SK-N-SH (cell line): ENCODE measurements around the gene UBE4B. TPM values are rescaled to one million over a fixed set of nuclear protein-coding genes. Genes with fewer than 3 reads are reported as not detected.

Source experiments
- CTCF ChIA-PET: fragments of 300-600, 350-600 bp; formaldehyde crosslinking; extraction: SDS; loops from one replicate; lab custom pipeline; 2021; lab: Yijun Ruan, JAX
- POLR2A ChIA-PET: fragments of 350-600 bp; sonication (Branson Sonifier 250); formaldehyde crosslinking; extraction: SDS; loops from one replicate; lab custom pipeline; 2020; ENCODE audit warnings: antibody characterized with exemption, inconsistent platforms; lab: Yijun Ruan, JAX
- DNase-seq: peaks from one replicate; pipeline ENCODE4 v3.0.0; 2012
- H2AFZ ChIP-seq: fragments of 200-600 bp; sonication (generic); 2 replicates; pipeline ENCODE4 v1.8.1; 2016; ENCODE audit warnings: antibody characterized with exemption, mild to moderate bottlenecking, low read depth
- H3F3A ChIP-seq: fragments of 200-600 bp; sonication (generic); replicated peaks from 2 replicates; pipeline ENCODE3; 2016; ENCODE audit warnings: antibody characterized with exemption, mild to moderate bottlenecking; ENCODE audit not compliant: insufficient read depth
- H3K27ac ChIP-seq, 2 experiments: fragments of 200-500 bp in 1 of 2; fragments of 200-600 bp in 1 of 2; sonication (Bioruptor generic) in 1 of 2; sonication (generic), shearing (Covaris generic) in 1 of 2; 2 replicates each; pipeline versions ENCODE4 v1.5.1 to v1.6.1; 2014 to 2016; ENCODE audit warnings: low read depth in 2 of 2, inconsistent platforms in 1 of 2, low read length in 1 of 2, mild to moderate bottlenecking in 1 of 2, mixed read lengths in 1 of 2
- H3K27me3 ChIP-seq: fragments of 200-600 bp; sonication (generic), shearing (Covaris generic); 2 replicates; pipeline ENCODE4 v1.6.1; 2016; ENCODE audit warnings: mixed run types; ENCODE audit not compliant: insufficient read depth
- H3K36me3 ChIP-seq, 2 experiments: fragments of 200-500 bp in 1 of 2; fragments of 200-600 bp in 1 of 2; sonication (Bioruptor generic) in 1 of 2; sonication (generic) in 1 of 2; replicated peaks in 1 of 2; 2 replicates each; pipeline versions ENCODE3 to v1.5.1; 2014 to 2016; ENCODE audit warnings: low read length in 1 of 2, mild to moderate bottlenecking in 1 of 2; ENCODE audit not compliant: insufficient read depth in 2 of 2, control insufficient read depth in 1 of 2
- H3K4me1 ChIP-seq, 2 experiments: fragments of 200-500 bp in 1 of 2; fragments of 200-600 bp in 1 of 2; sonication (Bioruptor generic) in 1 of 2; sonication (generic), shearing (Covaris generic) in 1 of 2; 2 replicates each; pipeline versions ENCODE4 v1.5.1 to v1.6.1; 2014 to 2016; ENCODE audit warnings: low read depth in 1 of 2, low read length in 1 of 2, mixed run types in 1 of 2; ENCODE audit not compliant: insufficient read depth in 2 of 2, control insufficient read depth in 1 of 2
- H3K4me2 ChIP-seq: fragments of 200-600 bp; sonication (generic), shearing (Covaris generic); 2 replicates; pipeline ENCODE4 v1.6.1; 2017; ENCODE audit warnings: mixed run types
- H3K4me3 ChIP-seq, 2 experiments: fragments of 200-500 bp in 1 of 2; fragments of 200-600 bp in 1 of 2; sonication (Bioruptor generic) in 1 of 2; sonication (generic), shearing (Covaris generic) in 1 of 2; 2 replicates each; pipeline versions ENCODE4 v1.5.1 to v1.8.1; 2014 to 2016; ENCODE audit warnings: low read depth in 2 of 2, inconsistent platforms in 1 of 2, low read length in 1 of 2, mild to moderate bottlenecking in 1 of 2, mixed read lengths in 1 of 2, moderate library complexity in 1 of 2
- H3K79me2 ChIP-seq: fragments of 200-600 bp; sonication (generic); 2 replicates; pipeline ENCODE4 v1.8.1; 2017; ENCODE audit warnings: mild to moderate bottlenecking; ENCODE audit not compliant: insufficient read depth
- H3K9ac ChIP-seq: fragments of 200-600 bp; sonication (generic); 2 replicates; pipeline ENCODE4 v1.6.1; 2017; ENCODE audit warnings: mixed run types
- H3K9me2 ChIP-seq: fragments of 200-600 bp; sonication (generic); 2 replicates; pipeline ENCODE4 v1.6.1; 2017; ENCODE audit warnings: mixed run types
- H3K9me3 ChIP-seq: fragments of 200-600 bp; sonication (generic); 2 replicates; pipeline ENCODE4 v1.6.1; 2017; ENCODE audit warnings: mixed run types, mild to moderate bottlenecking, moderate library complexity
- H4K20me1 ChIP-seq: fragments of 200-600 bp; sonication (generic); 2 replicates; pipeline ENCODE4 v1.6.1; 2017; ENCODE audit warnings: mild to moderate bottlenecking, mixed run types; ENCODE audit not compliant: insufficient read depth
- ELF1 ChIP-seq: IDR thresholded peaks from 2 replicates; pipeline ENCODE4 v1.4.0; 2012
- EP300 ChIP-seq, 2 experiments: IDR thresholded peaks; 2 replicates each; pipeline versions ENCODE4 v1.4.0 to v1.6.1; 2012; ENCODE audit warnings: borderline replicate concordance in 1 of 2, low read depth in 1 of 2, low read length in 1 of 2
- FOXJ3 ChIP-seq: sonication (generic); formaldehyde crosslinking; IDR thresholded peaks from 2 replicates; pipeline ENCODE4 v1.5.1; 2020; ENCODE audit warnings: mild to moderate bottlenecking, missing genetic modification reagents
- FOXM1 ChIP-seq: IDR thresholded peaks from 2 replicates; pipeline ENCODE4 v1.4.0; 2012; ENCODE audit warnings: low read depth, mild to moderate bottlenecking
- GABPA ChIP-seq: IDR thresholded peaks from 2 replicates; pipeline ENCODE4 v1.4.0; 2012; ENCODE audit warnings: low read depth, mild to moderate bottlenecking
- JUND ChIP-seq: IDR thresholded peaks from 2 replicates; pipeline ENCODE4 v1.4.0; 2012
- MEF2A ChIP-seq: IDR thresholded peaks from 2 replicates; pipeline ENCODE4 v1.4.0; 2012; ENCODE audit warnings: low read depth, borderline replicate concordance
- MXI1 ChIP-seq: IDR thresholded peaks from 2 replicates; pipeline ENCODE4 v1.6.1; 2012; ENCODE audit warnings: mild to moderate bottlenecking, low read depth, low read length, improper control_type of control experiment
- NFIC ChIP-seq: IDR thresholded peaks from 2 replicates; pipeline ENCODE4 v1.4.0; 2012; ENCODE audit warnings: borderline replicate concordance
- NRF1 ChIP-seq: IDR thresholded peaks from 2 replicates; pipeline ENCODE4 v1.6.1; 2012; ENCODE audit warnings: low read depth, mild to moderate bottlenecking, low read length
- POLR2AphosphoS5 ChIP-seq: IDR thresholded peaks from 2 replicates; pipeline ENCODE4 v1.6.1; 2012; ENCODE audit warnings: low read depth, low read length
- RAD21 ChIP-seq: IDR thresholded peaks from 2 replicates; pipeline ENCODE4 v1.6.1; 2012; ENCODE audit warnings: mild to moderate bottlenecking, low read length
- RXRA ChIP-seq: IDR thresholded peaks from 2 replicates; pipeline ENCODE4 v1.4.0; 2012; ENCODE audit warnings: low read depth, mild to moderate bottlenecking, borderline replicate concordance
- SIN3A ChIP-seq: IDR thresholded peaks from 2 replicates; pipeline ENCODE4 v1.6.1; 2012; ENCODE audit warnings: low read depth, mild to moderate bottlenecking, low read length, moderate library complexity, borderline replicate concordance
- SMC3 ChIP-seq: IDR thresholded peaks from 2 replicates; pipeline ENCODE4 v1.6.1; 2012; ENCODE audit warnings: low read depth, low read length, improper control_type of control experiment
- TAF1 ChIP-seq: IDR thresholded peaks from 2 replicates; pipeline ENCODE4 v1.6.1; 2012; ENCODE audit warnings: low read depth, mild to moderate bottlenecking, low read length, moderate library complexity, borderline replicate concordance
- TCF12 ChIP-seq: IDR thresholded peaks from 2 replicates; pipeline ENCODE4 v1.4.0; 2012
- TEAD4 ChIP-seq: IDR thresholded peaks from 2 replicates; pipeline ENCODE4 v1.4.0; 2012; ENCODE audit warnings: mild to moderate bottlenecking, borderline replicate concordance; ENCODE audit not compliant: insufficient read depth
- YY1 ChIP-seq: IDR thresholded peaks from 2 replicates; pipeline ENCODE4 v1.4.0; 2012; ENCODE audit warnings: low read depth, mild to moderate bottlenecking
- WGBS: methylation state at CpG from one replicate; pipeline ENCODE4 v1.1.6; 2017; ENCODE audit warnings: low lambda C conversion rate; 5-methylcytosine and 5-hydroxymethylcytosine counted together
- polyA plus RNA-seq, 3 experiments: library from polyadenylated mRNA; depleted of rRNA; stranded (reverse); fragments of >200 nt; gene quantifications; 2 replicates each; pipeline ENCODE4 v1.2.3, GENCODE V29; 2012
- TF ChIP-seq, protein P1 (sequence below): fragments of 150-350 bp; IDR thresholded peaks from 2 replicates; pipeline ENCODE4 v1.6.1; 2016; ENCODE audit warnings: mild to moderate bottlenecking, low read depth, low read length
- TF ChIP-seq, protein P2 (sequence below): fragments of 150-350 bp; IDR thresholded peaks from 2 replicates; pipeline ENCODE4 v1.6.1; 2017; ENCODE audit warnings: antibody characterized with exemption, low read length, low read depth, borderline replicate concordance
- TF ChIP-seq, protein P3 (sequence below): IDR thresholded peaks from 2 replicates; pipeline ENCODE4 v1.4.0; 2012; ENCODE audit warnings: low read depth, borderline replicate concordance

The UBE4B gene
- polyA plus RNA-seq, 1 of the 3 experiments (the other 2 are of a cell fraction) = 19.1 TPM

DNA sequence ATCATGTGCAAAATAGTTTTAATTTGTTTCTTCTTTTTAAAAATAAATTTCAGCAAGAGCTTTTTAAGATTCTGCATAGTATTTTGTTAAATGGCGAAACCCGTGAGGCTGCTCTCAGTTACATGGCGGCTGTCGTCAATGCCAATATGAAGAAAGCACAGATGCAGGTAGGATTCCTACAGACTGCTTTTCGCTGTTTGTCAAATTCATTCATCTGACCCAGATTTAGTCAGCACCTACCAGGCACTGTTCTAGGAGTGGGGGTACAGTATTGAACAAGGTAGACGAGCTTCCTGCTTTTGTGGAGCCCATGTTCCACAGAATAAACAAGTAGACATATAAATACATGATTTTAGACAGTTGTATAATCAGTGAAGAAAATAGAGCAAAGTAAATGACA lies 99.6 kb downstream of the UBE4B start:
- ChIA-PET CTCF (interaction anchor here (0.5 kb wide), 1 partner anchor 58 kb away, joined by 3 read pairs; no protein-coding TSS in a partner anchor), POLR2A (no interaction called here)

DNA sequence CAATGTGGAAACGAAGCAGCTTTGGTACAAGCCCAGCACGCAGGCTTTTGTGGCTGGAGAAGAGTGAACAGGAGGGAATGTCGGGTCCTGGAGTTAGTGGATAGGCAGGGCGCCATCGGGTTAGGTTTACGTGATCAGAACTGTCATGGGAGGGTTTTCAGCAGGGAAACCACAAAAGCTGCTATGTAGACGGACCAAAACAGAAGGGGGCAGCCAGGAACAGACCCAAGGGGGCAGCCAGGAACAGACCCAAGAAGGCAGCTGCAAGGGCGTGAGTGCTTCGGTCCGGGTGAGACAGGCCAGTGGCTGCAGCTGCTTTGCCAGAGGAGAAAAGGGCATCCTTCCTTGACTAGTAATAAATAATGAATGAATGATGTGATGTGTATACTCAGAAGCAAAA lies 100.1 kb downstream of the UBE4B start:
- peaks cover 5% of the 10 kb centered on the region for H3F3A ChIP-seq
- TF ChIP-seq TAF1 = no peak
- no peak for TF ChIP-seq MEF2A
- TF ChIP-seq RXRA = no peak
- no peak for TF ChIP-seq EP300 (IDR thresholded peaks at IDR 0.05; ENCODE audit: borderline replicate concordance in 1 of 2, low read depth in 1 of 2, low read length in 1 of 2)
- TF ChIP-seq, protein P1, sequence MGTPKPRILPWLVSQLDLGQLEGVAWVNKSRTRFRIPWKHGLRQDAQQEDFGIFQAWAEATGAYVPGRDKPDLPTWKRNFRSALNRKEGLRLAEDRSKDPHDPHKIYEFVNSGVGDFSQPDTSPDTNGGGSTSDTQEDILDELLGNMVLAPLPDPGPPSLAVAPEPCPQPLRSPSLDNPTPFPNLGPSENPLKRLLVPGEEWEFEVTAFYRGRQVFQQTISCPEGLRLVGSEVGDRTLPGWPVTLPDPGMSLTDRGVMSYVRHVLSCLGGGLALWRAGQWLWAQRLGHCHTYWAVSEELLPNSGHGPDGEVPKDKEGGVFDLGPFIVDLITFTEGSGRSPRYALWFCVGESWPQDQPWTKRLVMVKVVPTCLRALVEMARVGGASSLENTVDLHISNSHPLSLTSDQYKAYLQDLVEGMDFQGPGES = no peak
- no peak for TF ChIP-seq NFIC
- no peak for TF ChIP-seq RAD21
- no peak for TF ChIP-seq GABPA
- TF ChIP-seq JUND = no peak
- no peak for TF ChIP-seq MXI1
- no peak for TF ChIP-seq TCF12
- no peak for TF ChIP-seq TEAD4
- no peak for TF ChIP-seq FOXM1
- TF ChIP-seq SMC3 = no peak
- TF ChIP-seq YY1 = no peak
- TF ChIP-seq ELF1 = no peak
- no peak for TF ChIP-seq NRF1
- TF ChIP-seq POLR2AphosphoS5 = no peak
- TF ChIP-seq, all 33 proteins: peak for 0
- Histone ChIP-seq H3K27ac (no peak overlapping the region), H2AFZ (no peak overlapping the region), H3K4me3 (no peak overlapping the region), H4K20me1 (no peaks in the 10 kb centered on the region), H3K27me3 (no peaks in the 10 kb centered on the region), H3K4me1 (no peaks in the 10 kb centered on the region), H3K4me2 (no peak overlapping the region), H3K9me2 (no peaks in the 10 kb centered on the region), H3K9ac (no peak overlapping the region), H3K36me3 (peaks cover 34 to 47% of the 10 kb centered on the region in 2 experiments), H3K79me2 (no peaks in the 10 kb centered on the region), H3K9me3 (no peaks in the 10 kb centered on the region)
- POLR2A ChIA-PET = no interaction called here
- DNase-seq = no peak
- CTCF ChIA-PET = interaction anchor here (0.5 kb wide), 1 partner anchor 58 kb away, joined by 3 read pairs; no protein-coding TSS in a partner anchor
- 93% methylated on average over 10 of the region's 10 CpGs for whole genome bisulfite sequencing

More for the DNA sequence above, 99.6 kb downstream of the UBE4B start:
- H3K4me2 ChIP-seq = no peak overlapping the region
- H3K79me2 ChIP-seq = no peaks in the 10 kb centered on the region; the same call in 1 of the 2 replicates
- H3K9me2 ChIP-seq = no peaks in the 10 kb centered on the region
- H2AFZ ChIP-seq = no peak overlapping the region
- 95% methylated on average over 6 of the region's 6 CpGs for WGBS
- H4K20me1 ChIP-seq = no peaks in the 10 kb centered on the region
- peaks cover 34 to 52% of the 10 kb centered on the region in 2 experiments for H3K36me3 ChIP-seq
- TF ChIP-seq TCF12 (no peak), GABPA (no peak), MXI1 (no peak), YY1 (no peak), SIN3A (no peak), NRF1 (no peak), SMC3 (no peak), FOXJ3 (CRISPR knock-in tag) (no peak)
- TF ChIP-seq, protein P2, sequence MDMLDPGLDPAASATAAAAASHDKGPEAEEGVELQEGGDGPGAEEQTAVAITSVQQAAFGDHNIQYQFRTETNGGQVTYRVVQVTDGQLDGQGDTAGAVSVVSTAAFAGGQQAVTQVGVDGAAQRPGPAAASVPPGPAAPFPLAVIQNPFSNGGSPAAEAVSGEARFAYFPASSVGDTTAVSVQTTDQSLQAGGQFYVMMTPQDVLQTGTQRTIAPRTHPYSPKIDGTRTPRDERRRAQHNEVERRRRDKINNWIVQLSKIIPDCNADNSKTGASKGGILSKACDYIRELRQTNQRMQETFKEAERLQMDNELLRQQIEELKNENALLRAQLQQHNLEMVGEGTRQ = no peak
- TF ChIP-seq, protein P3, sequence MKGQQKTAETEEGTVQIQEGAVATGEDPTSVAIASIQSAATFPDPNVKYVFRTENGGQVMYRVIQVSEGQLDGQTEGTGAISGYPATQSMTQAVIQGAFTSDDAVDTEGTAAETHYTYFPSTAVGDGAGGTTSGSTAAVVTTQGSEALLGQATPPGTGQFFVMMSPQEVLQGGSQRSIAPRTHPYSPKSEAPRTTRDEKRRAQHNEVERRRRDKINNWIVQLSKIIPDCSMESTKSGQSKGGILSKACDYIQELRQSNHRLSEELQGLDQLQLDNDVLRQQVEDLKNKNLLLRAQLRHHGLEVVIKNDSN = no peak
- no peak overlapping the region for H3K27ac ChIP-seq
- DNase-seq = no peak
- H3K27me3 ChIP-seq = no peaks in the 10 kb centered on the region
- H3K9ac ChIP-seq = no peak overlapping the region
- no peak overlapping the region for H3K4me3 ChIP-seq
- no peaks in the 10 kb centered on the region for H3K9me3 ChIP-seq
- peaks cover 5% of the 10 kb centered on the region for H3F3A ChIP-seq
- no peaks in the 10 kb centered on the region for H3K4me1 ChIP-seq
